B cell (primary cell): Measurements from ENCODE around the gene KRT5. TPM values are rescaled to one million over a fixed set of nuclear protein-coding genes. Genes with fewer than 3 reads are reported as not detected.
A peak's percentile ranks its signal among the peaks of the same experiment; 100 is the strongest.

Experiments
- ATAC-seq: fragments of 200-7000 bp; cut with Tn5 transposase; one replicate; pipeline ENCODE4 v1.10.0; 2021; ENCODE audit warnings: low read depth, mild to moderate bottlenecking, moderate number of reproducible peaks, moderate library complexity
- CTCF ChIA-PET: fragments of 350-600 bp; sonication (Branson Sonifier 250); formaldehyde crosslinking; loops from one replicate; lab custom pipeline; 2021; ENCODE audit warnings: antibody characterized with exemption, inconsistent platforms; lab: Charles Lee
- POLR2A ChIA-PET: fragments of 350-600 bp; sonication (Branson Sonifier 250); formaldehyde crosslinking; loops from one replicate; lab custom pipeline; 2021; ENCODE audit warnings: antibody characterized with exemption; lab: Charles Lee
- DNase-seq: peaks from one replicate; pipeline ENCODE4 v3.0.0; 2013
- H2AFZ ChIP-seq: 2 replicates; pipeline ENCODE4 v1.6.1; 2012; ENCODE audit warnings: mild to moderate bottlenecking, low read depth, low read length; ENCODE audit not compliant: insufficient read depth, poor library complexity, severe bottlenecking
- H3K27ac ChIP-seq, 2 donors: 1 replicate in 1 of 2; 2 replicates in 1 of 2; pipeline ENCODE4 v1.5.1; 2012 to 2013; ENCODE audit warnings: low read length in 2 of 2, mild to moderate bottlenecking in 2 of 2, moderate library complexity in 1 of 2
- H3K27me3 ChIP-seq, 4 experiments: fragments of 200-600 bp in 1 of 4; sonication (generic) in 1 of 4; replicated peaks in 1 of 4; 1 replicate in 2 of 4; 2 replicates in 2 of 4; pipeline versions ENCODE4 v1.6.1 to v1.7.0; 2013 to 2016; ENCODE audit warnings: low read length in 3 of 4, mild to moderate bottlenecking in 2 of 4, mixed read lengths in 1 of 4, moderate library complexity in 1 of 4; ENCODE audit not compliant: insufficient read depth in 4 of 4, control insufficient read depth in 3 of 4; ENCODE audit errors: control extremely low read depth in 1 of 4
- H3K36me3 ChIP-seq, 2 experiments: replicated peaks in 1 of 2; 1 replicate in 1 of 2; 2 replicates in 1 of 2; pipeline versions ENCODE4 v1.6.1 to v1.7.1; 2013; ENCODE audit warnings: low read length in 1 of 2; ENCODE audit not compliant: insufficient read depth in 2 of 2, control insufficient read depth in 1 of 2; ENCODE audit errors: control extremely low read depth in 1 of 2, extremely low read depth in 1 of 2
- H3K4me1 ChIP-seq, 2 donors: fragments of 200-600 bp in 1 of 2; sonication (generic) in 1 of 2; 1 replicate in 1 of 2; 2 replicates in 1 of 2; pipeline versions ENCODE4 v1.5.1 to v1.6.1; 2013 to 2017; ENCODE audit warnings: low read length in 2 of 2; ENCODE audit not compliant: control insufficient read depth in 2 of 2, insufficient read depth in 2 of 2
- H3K4me2 ChIP-seq: replicated peaks from 2 replicates; pipeline ENCODE3; 2012; ENCODE audit warnings: mild to moderate bottlenecking, low read depth, low read length; ENCODE audit not compliant: poor library complexity, severe bottlenecking
- H3K4me3 ChIP-seq, 5 experiments: fragments of 200-600 bp in 1 of 5; sonication (generic) in 1 of 5; 1 replicate in 3 of 5; 2 replicates in 2 of 5; pipeline versions ENCODE4 v1.5.1 to v1.7.0; 2011 to 2016; ENCODE audit warnings: low read length in 4 of 5, mild to moderate bottlenecking in 4 of 5, low read depth in 2 of 5, control low read depth in 1 of 5, moderate library complexity in 1 of 5; ENCODE audit not compliant: insufficient read depth in 1 of 5; ENCODE audit errors: control extremely low read depth in 1 of 5, extremely low read depth in 1 of 5
- H3K79me2 ChIP-seq: fragments of 200-600 bp; sonication (generic); one replicate; pipeline ENCODE4 v1.6.0; 2016; ENCODE audit warnings: low read length; ENCODE audit not compliant: control insufficient read depth, insufficient read depth
- H3K9ac ChIP-seq: fragments of 200-600 bp; sonication (generic); 2 replicates; pipeline ENCODE4 v1.6.1; 2017; ENCODE audit warnings: mild to moderate bottlenecking, low read length, moderate library complexity
- H3K9me3 ChIP-seq, 3 donors: one replicate each; pipeline versions ENCODE4 v1.6.1 to v1.7.1; 2013; ENCODE audit warnings: low read length in 2 of 3; ENCODE audit not compliant: control insufficient read depth in 2 of 3, insufficient read depth in 1 of 3; ENCODE audit errors: control extremely low read depth in 1 of 3
- H4K20me1 ChIP-seq: 2 replicates; pipeline ENCODE4 v1.6.0; 2012; ENCODE audit warnings: mild to moderate bottlenecking, low read length; ENCODE audit not compliant: insufficient read depth, control insufficient read depth, poor library complexity, severe bottlenecking
- H3K27ac Mint-ChIP-seq: one replicate; pipeline ENCODE4 v1.8.0; 2021; ENCODE audit warnings: mixed read lengths
- H3K27me3 Mint-ChIP-seq: one replicate; pipeline ENCODE4 v1.8.0; 2021; ENCODE audit warnings: mixed read lengths
- H3K4me1 Mint-ChIP-seq: one replicate; pipeline ENCODE4 v1.8.0; 2021; ENCODE audit warnings: mixed read lengths
- H3K4me3 Mint-ChIP-seq: one replicate; pipeline ENCODE4 v1.8.0; 2021; ENCODE audit warnings: mixed read lengths
- H3K9me3 Mint-ChIP-seq: one replicate; pipeline ENCODE4 v1.8.0; 2022; ENCODE audit warnings: mixed read lengths; ENCODE audit not compliant: insufficient read depth
- CTCF ChIP-seq: fragments of 200-600 bp; IDR thresholded peaks from one replicate; pipeline ENCODE4 v1.8.0; 2022; ENCODE audit warnings: antibody characterized with exemption, mild to moderate bottlenecking
- EZH2 ChIP-seq: IDR thresholded peaks from 2 replicates; pipeline ENCODE4 v1.6.1; 2012; ENCODE audit warnings: borderline replicate concordance, low read depth, mild to moderate bottlenecking, moderate library complexity, low read length; ENCODE audit not compliant: insufficient read depth, poor library complexity, severe bottlenecking
- whole genome bisulfite sequencing: methylation state at CpG from one replicate; pipeline ENCODE4 v1.1.5; 2013; ENCODE audit warnings: missing lambda C conversion rate; ENCODE audit not compliant: insufficient coverage; 5-methylcytosine and 5-hydroxymethylcytosine counted together
- intact Hi-C: fragments of 100-400 bp; cut with micrococcal nuclease; formaldehyde crosslinking; loops from one replicate; pipeline ENCODE4 v1.10.0; 2022
- polyA plus RNA-seq: library from polyadenylated mRNA; depleted of rRNA; stranded (reverse); fragments of >200 nt; gene quantifications from 2 replicates; pipeline ENCODE4 v1.2.3, GENCODE V29; 2012
- total RNA-seq, 2 donors: library from RNA; stranded (reverse); fragments of 120-200 nt in 1 of 2; gene quantifications; 1 replicate in 1 of 2; 2 replicates in 1 of 2; pipeline versions ENCODE4 v1.2.3 to v1.2.4, GENCODE V29; 2013 to 2022

KRT5 gene
- total and polyA plus RNA-seq, 2 donors (not counting 1 experiment from before 2014, with no cell fraction given), result not detected

- no peak overlapping the region for H3K9ac ChIP-seq
- ChIA-PET CTCF (no interaction called here), POLR2A (no interaction called here)
- Mint-ChIP-seq H3K27ac (no peak overlapping the region), H3K9me3 (no peaks in the 10 kb centered on the region), H3K27me3 (no peaks in the 10 kb centered on the region), H3K4me1 (no peaks in the 10 kb centered on the region), H3K4me3 (no peak overlapping the region)
- H3K27me3 ChIP-seq, result no peaks in the 10 kb centered on the region
- no peaks in the 10 kb centered on the region for H3K4me1 ChIP-seq
- H2AFZ ChIP-seq, result no peak overlapping the region
- DNase-seq (peak; percentile 9), ATAC-seq (no peak)
- H3K4me2 ChIP-seq, result no peak overlapping the region
- 67% methylated on average over 8 of the region's 18 CpGs for WGBS
- TF ChIP-seq CTCF, result no peak
- no peak for TF ChIP-seq EZH2
- no peaks in the 10 kb centered on the region for H3K79me2 ChIP-seq
- no peaks in the 10 kb centered on the region for H3K36me3 ChIP-seq
- H3K27ac ChIP-seq, result no peak overlapping the region
- no peaks in the 10 kb centered on the region for H3K9me3 ChIP-seq
- intact Hi-C loops, result no loop called here
- no peaks in the 10 kb centered on the region for H4K20me1 ChIP-seq
- no peak overlapping the region for H3K4me3 ChIP-seq
Measured at GRCh38 chr12:52531566-52532300, 11.5 kb upstream of the KRT5 start.

GRCh38 chr12:52530905-52531304, 10.7 kb upstream of the KRT5 start:
- H2AFZ ChIP-seq, result no peak overlapping the region
- CTCF ChIA-PET, result no interaction called here
- intact Hi-C loops, result no loop called here
- H3K4me3 Mint-ChIP-seq, result no peak overlapping the region
- no CpG with 5 or more reads among the region's 2 CpGs for WGBS
- H3K4me2 ChIP-seq, result no peak overlapping the region
- no peak overlapping the region for H3K9ac ChIP-seq
- H3K79me2 ChIP-seq, result no peaks in the 10 kb centered on the region
- H3K27ac Mint-ChIP-seq, result no peak overlapping the region
- H3K4me1 ChIP-seq, result no peaks in the 10 kb centered on the region
- DNase-seq (no peak), ATAC-seq (no peak)
- H3K9me3 Mint-ChIP-seq, result no peaks in the 10 kb centered on the region
- H3K9me3 ChIP-seq, result no peaks in the 10 kb centered on the region
- H3K36me3 ChIP-seq, result no peaks in the 10 kb centered on the region
- H3K27ac ChIP-seq, result no peak overlapping the region
- TF ChIP-seq EZH2 (no peak), CTCF (no peak)
- no peak overlapping the region for H3K4me3 ChIP-seq
- POLR2A ChIA-PET, result no interaction called here
- no peaks in the 10 kb centered on the region for H4K20me1 ChIP-seq
- H3K4me1 Mint-ChIP-seq, result no peaks in the 10 kb centered on the region
- no peaks in the 10 kb centered on the region for H3K27me3 ChIP-seq
- no peaks in the 10 kb centered on the region for H3K27me3 Mint-ChIP-seq
